Large intestine (tissue), 3 donors: ENCODE data around the gene HSPA1L. TPM values are rescaled to one million over a fixed set of nuclear protein-coding genes. Genes with fewer than 3 reads are reported as not detected.
"Not testable (repeated sequence)": the region's sequence is repeated elsewhere in the genome, so short reads cannot be mapped to it uniquely, and the experiment has no call there.

Source experiments
- DNase-seq, 2 donors: peaks; one replicate each; pipeline versions ENCODE4 v3.0.0 to v3.0.0-alpha.2; 2013
- H3K27ac ChIP-seq: one replicate; pipeline ENCODE4 v1.5.1; 2013; ENCODE audit warnings: low read length
- H3K27me3 ChIP-seq: 2 replicates; pipeline ENCODE4 v1.6.1; 2013; ENCODE audit warnings: low read length; ENCODE audit not compliant: control insufficient read depth, insufficient read depth
- H3K36me3 ChIP-seq: 2 replicates; pipeline ENCODE4 v1.6.1; 2013; ENCODE audit warnings: low read length; ENCODE audit not compliant: control insufficient read depth, insufficient read depth
- H3K4me1 ChIP-seq: one replicate; pipeline ENCODE4 v1.6.1; 2013; ENCODE audit warnings: low read length; ENCODE audit not compliant: control insufficient read depth, insufficient read depth
- H3K4me3 ChIP-seq: one replicate; pipeline ENCODE4 v1.5.1; 2013; ENCODE audit warnings: low read length
- H3K9me3 ChIP-seq: one replicate; pipeline ENCODE4 v1.6.1; 2013; ENCODE audit warnings: mild to moderate bottlenecking, low read depth, low read length, moderate library complexity; ENCODE audit not compliant: control insufficient read depth
- WGBS: methylation state at CpG from one replicate; pipeline ENCODE4 v1.1.5; 2013; ENCODE audit warnings: low lambda C conversion rate; ENCODE audit not compliant: insufficient coverage; 5-methylcytosine and 5-hydroxymethylcytosine counted together
- polyA plus RNA-seq: library from polyadenylated mRNA; unstranded; fragments of 120-200 nt; gene quantifications from one replicate; pipeline ENCODE4 v1.2.1, GENCODE V29; 2013

HSPA1L gene
- polyA plus RNA-seq, 1 donor, result 2.8 TPM

DNA sequence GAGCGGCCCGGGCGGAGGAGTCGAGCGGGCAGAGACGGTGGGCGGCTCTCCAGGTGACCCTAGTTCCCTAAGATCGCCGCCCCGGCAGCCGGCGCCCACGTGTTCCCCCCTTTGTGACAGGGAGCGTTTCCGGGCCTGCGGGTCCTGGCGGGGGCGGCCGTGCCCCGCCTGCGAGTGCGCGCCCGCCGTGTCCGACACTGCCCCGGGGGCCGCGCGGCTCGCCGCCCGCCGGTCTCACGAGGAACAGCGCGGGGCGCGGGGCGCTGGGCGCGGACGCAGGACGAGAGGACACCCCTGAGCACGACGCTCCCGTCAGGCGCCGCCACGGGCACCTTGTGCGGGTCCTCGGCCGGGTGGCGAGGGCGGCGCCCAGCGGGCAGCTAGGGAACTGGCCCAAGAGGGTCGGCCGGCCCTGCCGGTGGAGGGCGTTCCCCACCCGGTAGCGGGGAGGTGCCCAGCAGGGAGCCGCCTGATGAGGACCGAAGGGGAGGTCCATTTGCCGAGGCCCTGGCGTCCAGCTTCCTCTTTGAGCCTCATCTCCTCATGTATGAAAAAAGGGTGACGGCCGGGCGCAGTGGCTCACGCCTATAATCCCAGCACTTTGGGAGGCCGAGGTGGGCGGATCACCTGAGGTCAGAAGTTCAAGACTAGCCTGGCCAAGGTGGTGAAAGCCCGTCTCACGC lies 19.3 kb downstream of the HSPA1L start, which contains the start of gene VARS1:
Gene VARS1, minus strand, starts transcription at position 137 of the 683 bp plus-strand sequence. CDS start 535 bp downstream, outside the sequence.
- WGBS, result no CpG with 5 or more reads among the region's 75 CpGs
- Histone ChIP-seq H3K9me3 (no peaks in the 10 kb centered on the region), H3K27ac (peak within 1 kb of the TSS; percentile 72)

DNA sequence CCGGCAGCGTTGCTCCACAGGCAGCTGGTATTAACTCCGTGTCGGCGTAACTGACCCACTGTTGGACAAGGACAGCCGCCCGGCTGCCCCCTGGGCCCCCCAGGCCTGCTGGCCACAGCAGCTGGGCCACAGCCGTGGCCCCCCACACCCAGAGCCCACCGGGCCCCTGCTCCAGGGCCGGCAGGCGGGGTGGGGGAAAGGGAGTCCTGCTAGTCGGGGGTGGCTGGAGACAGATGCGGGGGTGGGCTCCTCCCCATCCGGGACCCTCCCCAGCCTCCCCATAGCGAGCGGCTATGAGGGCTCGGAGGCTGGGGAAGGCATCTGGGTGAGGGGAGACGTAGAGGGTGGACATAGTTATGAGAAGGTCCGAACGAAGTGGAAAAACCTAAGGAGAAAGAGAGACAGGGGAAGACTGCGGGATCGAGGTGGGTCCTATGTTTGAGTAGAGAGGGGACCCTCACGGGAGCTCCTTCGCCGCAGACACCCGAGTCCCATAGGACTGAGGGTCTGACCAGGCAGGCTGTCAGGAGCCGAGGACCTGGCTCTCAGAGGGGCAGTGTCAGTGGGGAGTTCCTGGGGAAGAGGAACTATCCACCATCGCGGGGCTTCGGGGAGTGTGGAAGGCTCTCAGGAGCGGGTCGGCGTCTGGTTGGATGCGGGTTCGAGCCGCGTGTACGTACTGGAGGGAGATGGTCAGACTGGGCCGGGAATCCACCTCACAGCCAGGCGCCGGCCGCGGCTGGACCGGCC lies 20.0 kb downstream of the HSPA1L start:
- Histone ChIP-seq H3K4me3 (peak overlapping the region; percentile 95), H3K36me3 (peaks cover 18% of the 10 kb centered on the region), H3K27me3 (no peaks in the 10 kb centered on the region), H3K4me1 (no peaks in the 10 kb centered on the region), H3K9me3 (no peaks in the 10 kb centered on the region), H3K27ac (peak overlapping the region; percentile 72)
- no peak for DNase-seq
- WGBS, result 0% methylated on average over 2 of the region's 44 CpGs

More for the DNA sequence above, 19.3 kb downstream of the HSPA1L start, which contains the start of gene VARS1:
- no peaks in the 10 kb centered on the region for H3K27me3 ChIP-seq
- peak within 1 kb of the TSS; percentile 95 for H3K4me3 ChIP-seq
- DNase-seq, result peak; percentile 91 to 92
- H3K36me3 ChIP-seq, result peaks cover 18% of the 10 kb centered on the region
- H3K4me1 ChIP-seq, result no peaks in the 10 kb centered on the region

DNA sequence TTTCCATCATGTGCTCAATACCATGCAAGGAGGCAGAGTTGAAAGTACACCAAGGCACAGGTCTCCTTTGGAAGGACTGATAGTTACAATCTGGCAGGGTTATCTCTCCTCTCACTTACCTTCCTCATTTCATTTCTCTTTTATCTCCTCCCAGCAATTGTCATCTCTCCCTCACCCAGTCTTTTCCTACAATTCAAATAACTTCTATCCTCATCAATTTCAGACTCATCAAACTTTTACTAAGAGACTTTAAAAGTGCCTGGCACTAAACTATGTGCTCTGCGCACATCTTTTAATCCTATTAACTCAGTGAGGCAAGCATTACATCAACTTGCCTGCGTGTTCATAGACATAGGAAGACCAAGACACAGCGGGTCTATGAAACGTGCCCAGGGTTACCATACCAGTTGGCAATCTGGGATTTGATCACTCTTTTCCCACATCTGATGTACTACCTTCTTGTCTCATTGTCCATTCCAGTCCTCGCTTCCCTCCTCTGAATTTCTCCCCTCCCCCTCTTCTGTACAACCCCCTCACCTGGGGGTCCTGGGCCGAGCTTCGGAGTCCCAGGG lies 20.7 kb downstream of the HSPA1L start:
- Histone ChIP-seq H3K4me3 (peak overlapping the region; percentile 95), H3K36me3 (peaks cover 20% of the 10 kb centered on the region), H3K27me3 (no peaks in the 10 kb centered on the region), H3K4me1 (no peaks in the 10 kb centered on the region), H3K27ac (peak overlapping the region; percentile 72), H3K9me3 (no peaks in the 10 kb centered on the region)
- WGBS, result no CpG with 5 or more reads among the region's 7 CpGs
- peak in 1 of 2 donors; percentile 53 for DNase-seq

DNA sequence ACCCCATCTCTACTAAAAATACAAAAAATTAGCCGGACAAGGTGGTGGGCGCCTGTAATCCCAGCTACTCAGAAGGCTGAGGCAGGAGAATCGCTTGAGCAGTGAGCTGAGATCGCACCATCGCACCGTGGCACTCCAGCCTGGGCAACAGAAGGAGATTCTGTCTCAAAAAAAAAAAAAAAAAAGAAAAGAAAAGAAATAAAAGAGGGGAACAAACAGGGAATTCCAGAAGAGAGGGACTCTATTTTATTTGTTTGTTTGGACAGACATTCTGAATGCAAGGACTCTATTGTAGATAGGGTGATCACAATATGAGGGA lies 21.2 kb downstream of the HSPA1L start:
- H3K4me1 ChIP-seq, H3K27ac ChIP-seq, H3K4me3 ChIP-seq: not testable (repeated sequence)

DNA sequence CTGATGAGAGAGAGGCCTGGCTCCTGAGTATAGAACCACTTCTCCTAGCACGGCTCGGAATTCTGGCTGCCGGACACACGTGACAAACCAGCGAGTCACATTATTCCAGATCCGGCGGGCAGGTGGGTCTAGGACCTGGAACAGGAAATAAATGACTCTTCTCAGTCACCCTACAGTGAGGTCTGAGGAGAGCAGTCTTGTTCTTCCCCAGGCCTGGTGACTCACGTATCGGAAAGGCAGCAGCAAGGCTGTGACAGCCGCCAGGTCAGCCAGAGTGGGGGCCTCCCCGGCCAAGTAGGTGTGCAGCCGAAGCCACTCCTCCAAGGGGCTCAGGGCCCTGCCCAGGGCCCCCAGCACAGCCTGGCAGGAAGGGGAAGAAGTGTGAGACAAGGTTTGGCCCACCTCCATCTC lies 22.3 kb downstream of the HSPA1L start:
- no peak overlapping the region for H3K27ac ChIP-seq
- H3K27me3 ChIP-seq, result no peaks in the 10 kb centered on the region
- no peaks in the 10 kb centered on the region for H3K9me3 ChIP-seq
- no CpG with 5 or more reads among the region's 12 CpGs for WGBS
- H3K36me3 ChIP-seq, result peaks cover 22% of the 10 kb centered on the region
- DNase-seq, result no peak
- no peak overlapping the region for H3K4me3 ChIP-seq
- H3K4me1 ChIP-seq, result no peaks in the 10 kb centered on the region

More for the DNA sequence above, 21.2 kb downstream of the HSPA1L start:
- not testable (repeated sequence) for H3K27me3 ChIP-seq, DNase-seq, H3K9me3 ChIP-seq
- peaks cover 22% of the 10 kb centered on the region for H3K36me3 ChIP-seq
- WGBS, result 80% methylated on average over 2 of the region's 6 CpGs

DNA sequence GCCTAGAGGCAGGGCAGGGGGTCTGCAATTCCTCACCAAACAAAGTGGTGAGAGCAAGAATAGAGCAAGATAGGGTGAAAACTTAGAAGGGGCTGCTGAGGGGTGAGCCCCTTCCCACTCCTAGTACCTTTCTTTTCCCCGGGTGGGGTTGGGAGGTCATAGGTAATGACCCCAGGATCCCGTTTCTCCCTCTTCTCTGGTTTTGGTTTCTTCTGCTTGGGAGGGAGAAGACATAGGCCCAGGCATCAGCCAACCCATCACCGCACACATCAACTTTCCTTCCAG lies 23.1 kb downstream of the HSPA1L start:
- H3K4me1 ChIP-seq, result no peaks in the 10 kb centered on the region
- WGBS, result no CpG with 5 or more reads among the region's 3 CpGs
- DNase-seq, result no peak
- no peaks in the 10 kb centered on the region for H3K9me3 ChIP-seq
- no peak overlapping the region for H3K4me3 ChIP-seq
- no peak overlapping the region for H3K27ac ChIP-seq
- H3K27me3 ChIP-seq, result no peaks in the 10 kb centered on the region
- peaks cover 18% of the 10 kb centered on the region for H3K36me3 ChIP-seq

DNA sequence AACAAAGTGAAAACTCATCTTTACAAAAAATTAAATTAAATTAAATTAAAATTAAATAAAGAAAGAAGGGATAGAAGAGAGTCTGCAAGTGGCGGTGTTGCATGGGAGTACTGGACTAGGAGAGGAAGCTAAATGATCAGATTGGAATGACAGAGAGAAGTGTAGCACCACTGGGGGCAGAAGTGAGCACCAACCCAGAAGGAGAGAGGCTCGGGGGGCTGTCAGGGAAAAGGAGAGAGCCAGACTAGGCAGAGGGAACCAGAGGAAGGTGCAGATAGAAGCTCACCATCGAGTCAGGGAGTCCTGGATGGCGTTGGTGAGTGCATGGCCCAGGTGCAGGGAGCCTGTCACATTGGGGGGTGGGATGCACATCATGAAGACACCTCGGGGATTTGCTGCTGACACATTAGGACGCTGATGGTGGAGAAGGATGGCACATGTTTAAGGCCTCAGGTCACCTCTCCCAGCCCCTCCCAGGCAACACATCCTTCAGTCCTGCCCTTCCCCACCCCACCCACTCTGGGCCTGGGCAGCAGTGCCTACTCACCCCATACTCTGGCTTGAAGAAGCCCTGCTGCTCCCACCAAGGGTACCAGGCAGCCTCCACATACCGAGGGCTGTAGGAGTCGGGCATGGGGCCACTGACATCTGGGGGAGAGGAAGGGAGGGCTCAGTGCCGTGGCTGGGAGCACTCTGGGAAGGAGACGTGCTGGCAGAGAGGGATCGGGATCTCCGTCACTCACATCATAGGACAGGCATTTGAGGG lies 23.6 kb downstream of the HSPA1L start:
- Histone ChIP-seq H3K27me3 (no peaks in the 10 kb centered on the region), H3K36me3 (peaks cover 18% of the 10 kb centered on the region), H3K4me3 (no peak overlapping the region), H3K9me3 (no peaks in the 10 kb centered on the region), H3K27ac (no peak overlapping the region), H3K4me1 (no peaks in the 10 kb centered on the region)
- 60% methylated on average over 1 of the region's 12 CpGs for WGBS
- peak in 1 of 2 donors; percentile 44 for DNase-seq

DNA sequence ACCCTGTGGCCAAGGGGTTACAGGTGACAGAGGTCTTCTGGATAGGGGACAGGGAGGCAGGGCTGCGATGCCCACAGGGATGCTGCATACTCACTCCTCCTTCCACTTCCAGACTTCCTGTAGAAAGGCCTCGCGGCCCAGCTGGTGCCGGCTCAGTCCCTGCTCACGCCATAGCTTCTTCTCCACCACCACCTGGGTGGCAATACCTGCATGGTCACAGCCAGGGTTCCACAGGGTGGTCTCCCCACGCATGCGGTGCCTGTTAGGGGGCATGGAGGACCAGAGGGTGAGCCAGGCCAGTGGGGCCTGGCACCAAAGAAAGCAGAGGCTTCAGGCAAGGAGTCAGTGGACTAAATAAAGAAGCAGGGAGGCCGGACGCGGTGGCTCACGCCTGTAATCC lies 29.6 kb downstream of the HSPA1L start:
- Histone ChIP-seq H3K4me1 (no peaks in the 10 kb centered on the region), H3K27me3 (no peaks in the 10 kb centered on the region), H3K27ac (no peak overlapping the region), H3K36me3 (peaks cover 44% of the 10 kb centered on the region), H3K4me3 (no peak overlapping the region), H3K9me3 (no peaks in the 10 kb centered on the region)
- no peak for DNase-seq
- 100% methylated on average over 2 of the region's 11 CpGs for WGBS

DNA sequence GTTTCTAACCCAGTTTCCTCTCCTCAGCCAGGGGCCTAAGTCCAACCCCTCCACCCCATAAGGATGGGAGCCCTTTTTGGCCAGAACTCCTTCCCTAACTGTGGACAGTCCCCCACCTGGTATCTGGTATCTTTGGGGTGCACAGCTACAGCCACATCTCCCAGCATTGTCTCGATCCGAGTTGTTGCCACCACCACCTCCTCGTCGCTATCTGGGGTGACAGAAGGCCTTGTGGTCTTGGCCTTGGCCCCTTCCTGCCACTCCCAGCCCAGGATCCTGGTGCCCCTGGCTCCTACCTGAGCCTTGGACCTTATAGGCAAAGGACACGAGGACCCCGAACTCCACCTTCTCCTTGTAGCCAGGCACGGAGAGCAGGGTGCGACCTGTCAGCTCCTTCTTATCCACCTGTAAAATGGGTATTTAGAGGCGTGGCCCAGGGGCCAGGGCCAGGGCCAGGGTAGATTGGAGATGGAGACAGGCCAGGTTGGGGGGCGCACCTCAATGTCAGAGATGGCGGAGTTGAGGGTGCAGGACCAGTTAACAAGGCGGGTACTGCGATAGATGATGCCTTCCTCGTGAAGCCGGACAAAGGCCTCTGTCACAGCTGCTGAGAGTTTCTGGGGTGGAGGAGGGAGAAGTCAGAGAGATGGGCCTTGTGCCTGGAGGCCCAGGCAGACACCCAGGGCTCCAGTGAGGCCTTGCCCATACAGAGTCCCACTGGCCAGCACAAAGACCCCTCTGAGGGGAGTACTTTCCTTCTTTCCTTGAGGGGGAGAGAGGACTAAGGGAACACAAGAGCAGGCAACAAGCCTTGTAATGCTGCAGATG lies 30.8 kb downstream of the HSPA1L start:
- Histone ChIP-seq H3K27me3 (no peaks in the 10 kb centered on the region), H3K36me3 (peaks cover 53% of the 10 kb centered on the region), H3K27ac (no peak overlapping the region), H3K9me3 (no peaks in the 10 kb centered on the region), H3K4me1 (no peaks in the 10 kb centered on the region), H3K4me3 (no peak overlapping the region)
- no peak for DNase-seq
- no CpG with 5 or more reads among the region's 15 CpGs for WGBS
